ENCODE results near the gene CEP57. TPM values are rescaled to one million over a fixed set of nuclear protein-coding genes. Genes with fewer than 3 reads are reported as not detected.
"Not testable (repeated sequence)": the region's sequence is repeated elsewhere in the genome, so short reads cannot be mapped to it uniquely, and the experiment has no call there.

The CEP57 gene
- total RNA-seq, 2 experiments from 2014 or later, result 57.7 to 67.4 TPM

GRCh38 chr11:95853862-95854261 lies 63.6 kb downstream of the CEP57 start:
- POLR2A ChIA-PET, result no interaction called here
- Histone ChIP-seq H3K9me2 (ENCODE audit: insufficient read depth, low read length) (no peaks in the 10 kb centered on the region), H3K79me2 (ENCODE audit: insufficient read depth, low read depth, low read length) (no peaks in the 10 kb centered on the region), H3K4me2 (ENCODE audit: low read length) (no peak overlapping the region), H4K20me1 (ENCODE audit: insufficient read depth, low read length) (no peaks in the 10 kb centered on the region), H3K36me3 (ENCODE audit: insufficient read depth, low read length) (no peaks in the 10 kb centered on the region), H3K27ac (ENCODE audit: low read depth, low read length, poor library complexity, severe bottlenecking) (no peak overlapping the region), H3K9me3 (ENCODE audit: low read length) (no peaks in the 10 kb centered on the region), H3K4me3 (ENCODE audit: low read depth, low read length, poor library complexity, severe bottlenecking) (no peak overlapping the region), H3K4me1 (ENCODE audit: insufficient read depth, low read length, poor library complexity, severe bottlenecking) (no peaks in the 10 kb centered on the region), H2AFZ (ENCODE audit: low read length) (no peak overlapping the region)
- no TSS peak for BruUV-seq (replicated peaks)
- intact Hi-C loops (cut with micrococcal nuclease; ENCODE audit: unreplicated experiment), result no loop called here
- CTCF ChIA-PET (ENCODE audit: unreplicated experiment), result no interaction called here
- no peak for TF ChIP-seq EZH2phosphoT487 (IDR thresholded peaks at IDR 0.05; ENCODE audit: borderline replicate concordance, low read depth, low read length)
- TF ChIP-seq, protein P1, sequence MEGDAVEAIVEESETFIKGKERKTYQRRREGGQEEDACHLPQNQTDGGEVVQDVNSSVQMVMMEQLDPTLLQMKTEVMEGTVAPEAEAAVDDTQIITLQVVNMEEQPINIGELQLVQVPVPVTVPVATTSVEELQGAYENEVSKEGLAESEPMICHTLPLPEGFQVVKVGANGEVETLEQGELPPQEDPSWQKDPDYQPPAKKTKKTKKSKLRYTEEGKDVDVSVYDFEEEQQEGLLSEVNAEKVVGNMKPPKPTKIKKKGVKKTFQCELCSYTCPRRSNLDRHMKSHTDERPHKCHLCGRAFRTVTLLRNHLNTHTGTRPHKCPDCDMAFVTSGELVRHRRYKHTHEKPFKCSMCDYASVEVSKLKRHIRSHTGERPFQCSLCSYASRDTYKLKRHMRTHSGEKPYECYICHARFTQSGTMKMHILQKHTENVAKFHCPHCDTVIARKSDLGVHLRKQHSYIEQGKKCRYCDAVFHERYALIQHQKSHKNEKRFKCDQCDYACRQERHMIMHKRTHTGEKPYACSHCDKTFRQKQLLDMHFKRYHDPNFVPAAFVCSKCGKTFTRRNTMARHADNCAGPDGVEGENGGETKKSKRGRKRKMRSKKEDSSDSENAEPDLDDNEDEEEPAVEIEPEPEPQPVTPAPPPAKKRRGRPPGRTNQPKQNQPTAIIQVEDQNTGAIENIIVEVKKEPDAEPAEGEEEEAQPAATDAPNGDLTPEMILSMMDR (conservative IDR thresholded peaks at IDR 0.05; ENCODE audit: low read length), result no peak
- DNase-seq (ENCODE audit: low spot score), result no peak

GRCh38 chr11:95854362-95854761 lies 64.1 kb downstream of the CEP57 start:
- H2AFZ ChIP-seq (ENCODE audit: low read length); H4K20me1 ChIP-seq (ENCODE audit: insufficient read depth, low read length); H3K4me3 ChIP-seq (ENCODE audit: low read depth, low read length, poor library complexity, severe bottlenecking); H3K4me2 ChIP-seq (ENCODE audit: low read length); intact Hi-C loops (cut with micrococcal nuclease; ENCODE audit: unreplicated experiment); DNase-seq (ENCODE audit: low spot score); POLR2A ChIA-PET; BruUV-seq (replicated peaks); H3K27ac ChIP-seq (ENCODE audit: low read depth, low read length, poor library complexity, severe bottlenecking); H3K36me3 ChIP-seq (ENCODE audit: insufficient read depth, low read length); H3K4me1 ChIP-seq (ENCODE audit: insufficient read depth, low read length, poor library complexity, severe bottlenecking); CTCF ChIA-PET (ENCODE audit: unreplicated experiment); H3K9me2 ChIP-seq (ENCODE audit: insufficient read depth, low read length); H3K9me3 ChIP-seq (ENCODE audit: low read length); H3K79me2 ChIP-seq (ENCODE audit: insufficient read depth, low read depth, low read length): not testable (repeated sequence)

DNA sequence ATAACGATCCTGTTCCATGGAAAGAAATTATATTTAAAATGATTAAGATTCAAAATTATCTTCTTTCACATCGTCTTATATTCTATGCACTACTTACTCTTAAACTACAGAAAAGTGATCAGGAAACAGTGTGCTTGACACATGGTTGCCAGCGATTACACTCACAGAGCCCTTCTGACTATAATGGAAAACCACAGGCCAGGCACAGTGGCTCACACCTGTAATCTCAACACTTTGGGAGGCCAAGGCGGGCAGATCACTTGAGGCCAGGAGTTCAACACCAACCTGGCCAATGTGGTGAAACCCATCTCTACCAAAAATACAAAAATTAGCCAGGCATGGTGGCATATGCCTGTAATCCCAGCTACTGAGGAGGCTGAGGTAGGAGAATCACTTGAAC lies 69.7 kb downstream of the CEP57 start:
- H3K4me2 ChIP-seq (ENCODE audit: low read length); H3K9me3 ChIP-seq (ENCODE audit: low read length); CTCF ChIA-PET (ENCODE audit: unreplicated experiment); H3K4me1 ChIP-seq (ENCODE audit: insufficient read depth, low read length, poor library complexity, severe bottlenecking); H3K9me2 ChIP-seq (ENCODE audit: insufficient read depth, low read length); BruUV-seq (replicated peaks); H3K27ac ChIP-seq (ENCODE audit: low read depth, low read length, poor library complexity, severe bottlenecking); H2AFZ ChIP-seq (ENCODE audit: low read length); H3K4me3 ChIP-seq (ENCODE audit: low read depth, low read length, poor library complexity, severe bottlenecking); intact Hi-C loops (cut with micrococcal nuclease; ENCODE audit: unreplicated experiment); H4K20me1 ChIP-seq (ENCODE audit: insufficient read depth, low read length); DNase-seq (ENCODE audit: low spot score); H3K79me2 ChIP-seq (ENCODE audit: insufficient read depth, low read depth, low read length); H3K36me3 ChIP-seq (ENCODE audit: insufficient read depth, low read length): not testable (repeated sequence)
- POLR2A ChIA-PET, result interaction anchor here (0.7 to 1.0 kb wide), 2 partner anchors 24 to 110 kb away, joined by 3 read pairs; no protein-coding TSS in a partner anchor

- no TSS peak for BruUV-seq (replicated peaks)
- ChIA-PET CTCF (ENCODE audit: unreplicated experiment) (no interaction called here), POLR2A (no interaction called here)
- Histone ChIP-seq H2AFZ (ENCODE audit: low read length) (no peak overlapping the region), H3K4me2 (ENCODE audit: low read length) (no peak overlapping the region), H3K4me3 (ENCODE audit: low read depth, low read length, poor library complexity, severe bottlenecking) (no peak overlapping the region), H3K36me3 (ENCODE audit: insufficient read depth, low read length) (no peaks in the 10 kb centered on the region), H4K20me1 (ENCODE audit: insufficient read depth, low read length) (no peaks in the 10 kb centered on the region), H3K27ac (ENCODE audit: low read depth, low read length, poor library complexity, severe bottlenecking) (no peak overlapping the region), H3K4me1 (ENCODE audit: insufficient read depth, low read length, poor library complexity, severe bottlenecking) (no peaks in the 10 kb centered on the region), H3K79me2 (ENCODE audit: insufficient read depth, low read depth, low read length) (no peaks in the 10 kb centered on the region), H3K9me2 (ENCODE audit: insufficient read depth, low read length) (no peaks in the 10 kb centered on the region), H3K9me3 (ENCODE audit: low read length) (no peaks in the 10 kb centered on the region)
- intact Hi-C loops (cut with micrococcal nuclease; ENCODE audit: unreplicated experiment), result no loop called here
- DNase-seq (ENCODE audit: low spot score), result no peak
- TF ChIP-seq, protein P1 (conservative IDR thresholded peaks at IDR 0.05; ENCODE audit: low read length), result no peak
- TF ChIP-seq EZH2phosphoT487 (IDR thresholded peaks at IDR 0.05; ENCODE audit: borderline replicate concordance, low read depth, low read length), result no peak
Observed at GRCh38 chr11:95863486-95864140, 73.3 kb downstream of the CEP57 start.
